Stimulated activated CD4-positive, alpha-beta T cell treated with anti-CD3 and anti-CD28 coated beads, Interleukin-2, amount 100 ng/mL, for 4 hours (primary cell): Measurements from ENCODE around the gene OR1L4.

Experiments used
- DNase-seq: peaks from one replicate; pipeline ENCODE4 v3.0.0-alpha.2; 2020; ENCODE audit warnings: low read depth

Gene OR1L4, protein sequence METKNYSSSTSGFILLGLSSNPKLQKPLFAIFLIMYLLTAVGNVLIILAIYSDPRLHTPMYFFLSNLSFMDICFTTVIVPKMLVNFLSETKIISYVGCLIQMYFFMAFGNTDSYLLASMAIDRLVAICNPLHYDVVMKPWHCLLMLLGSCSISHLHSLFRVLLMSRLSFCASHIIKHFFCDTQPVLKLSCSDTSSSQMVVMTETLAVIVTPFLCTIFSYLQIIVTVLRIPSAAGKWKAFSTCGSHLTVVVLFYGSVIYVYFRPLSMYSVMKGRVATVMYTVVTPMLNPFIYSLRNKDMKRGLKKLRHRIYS

DNA sequence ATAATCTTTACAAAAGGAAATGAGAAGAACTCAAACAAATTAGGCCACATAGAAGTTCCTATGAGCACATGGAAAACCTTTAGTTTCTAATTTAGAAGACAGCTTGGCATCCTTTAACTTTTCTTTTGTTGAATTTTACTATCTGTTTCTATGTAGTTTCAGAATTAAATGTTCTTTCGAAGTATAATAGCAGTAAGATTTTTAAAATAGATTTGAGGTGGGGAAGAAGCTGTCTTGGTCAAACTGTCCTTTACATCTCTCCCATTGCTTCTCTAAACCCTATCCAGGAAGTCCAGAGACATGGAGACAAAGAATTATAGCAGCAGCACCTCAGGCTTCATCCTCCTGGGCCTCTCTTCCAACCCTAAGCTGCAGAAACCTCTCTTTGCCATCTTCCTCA lies at the start of gene OR1L4:
OR1L4 (plus strand) TSS at position 301 of the 400 bp plus-strand sequence; CDS start at position 301, 0 bp downstream.
- DNase-seq = no peak

DNA sequence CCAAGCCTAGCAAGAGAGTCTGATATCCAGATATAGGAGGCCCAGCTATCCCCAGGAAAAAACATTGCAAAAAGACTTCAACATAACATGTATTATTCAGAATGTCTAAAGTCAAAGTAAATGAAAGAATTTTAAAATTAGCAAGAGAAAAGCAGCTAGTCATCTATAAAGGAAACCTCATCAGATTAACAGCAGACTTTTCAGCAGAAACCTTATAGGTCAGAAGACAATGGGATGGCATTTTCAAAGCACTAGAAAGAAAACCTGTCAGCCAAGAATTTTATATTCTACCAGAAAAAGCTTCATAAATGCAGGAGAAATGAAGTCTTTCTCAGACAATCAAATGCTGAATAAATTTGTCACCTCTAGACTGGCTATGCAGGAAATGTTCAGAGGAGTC lies 38.9 kb upstream of the OR1L4 start:
- DNase-seq = no peak

DNA sequence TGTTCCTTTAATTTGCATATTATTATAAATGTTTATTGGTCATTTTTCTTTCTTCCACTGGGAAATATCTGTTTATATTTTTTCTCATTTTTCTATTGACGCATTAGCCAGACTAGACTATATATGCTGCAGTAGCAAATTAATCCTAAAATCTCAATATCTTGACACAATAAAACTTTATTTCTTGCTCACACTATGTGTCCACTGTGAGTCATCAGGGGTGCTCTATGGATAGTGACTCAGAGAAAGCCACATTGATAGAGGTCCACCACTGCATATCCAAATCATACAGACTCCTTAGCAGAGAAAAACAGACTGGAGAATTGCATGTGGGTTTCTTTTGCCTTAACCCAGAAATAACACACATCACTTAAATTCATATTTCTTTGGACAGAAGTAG lies 28.1 kb upstream of the OR1L4 start:
- no peak for DNase-seq

DNA sequence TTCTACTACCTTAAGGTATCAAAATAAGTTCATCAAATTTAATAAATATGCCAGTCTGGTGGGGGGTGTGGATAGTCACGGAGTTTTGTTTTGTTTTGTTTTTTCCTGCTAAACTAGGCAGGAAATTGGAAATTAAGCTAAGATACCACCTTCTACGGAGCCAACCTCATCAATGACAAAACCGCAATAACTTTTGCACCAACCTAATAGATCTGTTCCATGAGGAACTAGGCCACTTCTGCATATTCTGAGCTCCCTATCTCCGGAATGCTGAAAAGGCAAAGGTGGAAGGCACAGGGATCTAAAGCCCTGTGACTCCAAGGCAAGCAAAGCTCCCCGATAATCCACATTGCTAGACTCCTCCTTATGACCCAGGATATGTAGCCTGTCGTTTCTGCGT lies 5.8 kb upstream of the OR1L4 start:
- no peak for DNase-seq

DNA sequence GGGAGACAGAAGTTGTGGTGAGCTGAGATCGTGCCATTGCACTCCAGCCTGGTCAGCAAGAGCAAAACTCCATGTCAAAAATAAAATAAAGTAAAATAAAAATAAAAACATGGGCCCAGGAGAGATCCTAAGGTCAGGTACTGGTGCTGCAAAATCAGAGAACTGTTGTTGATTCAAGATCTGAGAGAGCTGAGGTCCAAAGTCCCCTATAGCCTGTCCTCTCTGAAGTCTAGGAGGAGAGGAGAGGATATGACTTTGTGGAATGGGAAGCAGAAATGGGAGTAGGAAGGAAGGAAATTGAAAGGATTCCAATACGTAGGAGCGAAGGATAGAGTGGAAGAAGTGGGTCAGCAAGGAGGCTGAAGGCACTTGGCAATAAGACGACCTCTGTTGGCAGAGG lies 4.6 kb upstream of the OR1L4 start:
- DNase-seq = no peak

DNA sequence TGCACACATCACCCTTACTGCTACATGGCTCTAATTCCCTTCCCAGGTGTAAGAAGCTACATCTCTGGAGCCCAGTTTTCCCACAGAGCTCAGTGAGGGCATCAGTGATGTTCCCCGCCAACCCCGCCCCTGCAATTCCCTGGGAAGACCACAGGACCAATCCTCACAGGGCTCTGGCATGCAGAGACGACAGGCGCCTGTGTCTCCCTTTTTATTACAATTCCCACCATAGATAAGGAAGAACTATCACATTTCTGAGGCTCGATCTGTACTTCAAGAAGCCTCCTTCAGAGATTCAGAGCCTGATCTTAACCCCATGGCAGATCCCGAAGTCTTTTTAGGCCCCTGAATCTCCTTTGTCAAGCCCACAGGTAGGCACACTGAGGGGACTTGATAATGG lies 18.2 kb downstream of the OR1L4 start, which contains the start of gene OR1L6:
OR1L6 (plus strand) TSS at position 301 of the 400 bp plus-strand sequence. CDS start 7,545 bp downstream, outside the sequence.
- no peak for DNase-seq

DNA sequence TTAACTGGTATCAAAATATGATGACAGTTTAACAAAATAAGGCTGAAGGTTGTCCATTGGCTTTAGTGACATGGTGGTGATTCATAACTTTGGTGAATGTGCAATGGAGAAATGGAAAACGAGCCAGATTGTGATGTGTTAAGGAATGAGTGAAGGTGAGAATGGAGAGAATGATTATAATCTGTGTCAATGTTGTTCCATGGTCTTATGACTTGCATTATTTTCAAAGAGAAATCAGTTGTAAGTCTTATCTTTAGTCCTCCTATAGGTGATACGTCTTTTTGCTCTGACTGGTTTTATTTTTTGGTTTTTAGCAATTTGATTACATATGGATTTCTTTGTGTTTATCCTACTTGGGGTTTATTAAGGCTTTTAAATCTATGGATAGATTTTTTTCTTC lies 31.0 kb downstream of the OR1L4 start:
- no peak for DNase-seq

DNA sequence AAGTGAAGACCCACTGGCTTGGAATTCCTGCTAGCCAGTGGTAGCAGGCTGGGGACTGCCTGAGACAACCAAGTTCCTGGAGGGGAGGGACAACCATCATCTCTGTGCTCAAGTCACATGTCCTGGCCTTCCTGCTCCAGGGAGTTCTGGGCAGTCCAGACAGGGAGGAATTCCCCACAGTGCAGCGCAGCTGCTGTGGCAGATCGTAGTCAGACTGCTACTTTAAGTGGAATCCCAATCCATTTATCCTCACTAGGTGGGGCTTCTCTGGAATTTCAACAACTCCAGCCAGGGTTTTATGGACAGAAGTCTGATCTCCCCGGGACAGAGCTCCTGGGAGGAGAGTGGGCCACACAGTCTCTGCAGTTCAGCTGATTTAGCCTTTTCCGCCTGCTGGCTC lies 44.0 kb downstream of the OR1L4 start:
- DNase-seq = no peak
